ACHN (cell line): ENCODE data around the gene RRP1.
"Not testable (repeated sequence)": the region's sequence is repeated elsewhere in the genome, so short reads cannot be mapped to it uniquely, and the experiment has no call there.

Experiments
- DNase-seq: peaks from one replicate; pipeline ENCODE4 v3.0.0-alpha.2; 2015
- in situ Hi-C: cut with HindIII; loops from 2 replicates; pipeline ENCODE4 v1.10.0; 2017; ENCODE audit warnings: low sequenced_read_pairs, low pct_ligation_motif_present, low pct_unique_long_range_greater_than_20kb

RRP1 gene

DNA sequence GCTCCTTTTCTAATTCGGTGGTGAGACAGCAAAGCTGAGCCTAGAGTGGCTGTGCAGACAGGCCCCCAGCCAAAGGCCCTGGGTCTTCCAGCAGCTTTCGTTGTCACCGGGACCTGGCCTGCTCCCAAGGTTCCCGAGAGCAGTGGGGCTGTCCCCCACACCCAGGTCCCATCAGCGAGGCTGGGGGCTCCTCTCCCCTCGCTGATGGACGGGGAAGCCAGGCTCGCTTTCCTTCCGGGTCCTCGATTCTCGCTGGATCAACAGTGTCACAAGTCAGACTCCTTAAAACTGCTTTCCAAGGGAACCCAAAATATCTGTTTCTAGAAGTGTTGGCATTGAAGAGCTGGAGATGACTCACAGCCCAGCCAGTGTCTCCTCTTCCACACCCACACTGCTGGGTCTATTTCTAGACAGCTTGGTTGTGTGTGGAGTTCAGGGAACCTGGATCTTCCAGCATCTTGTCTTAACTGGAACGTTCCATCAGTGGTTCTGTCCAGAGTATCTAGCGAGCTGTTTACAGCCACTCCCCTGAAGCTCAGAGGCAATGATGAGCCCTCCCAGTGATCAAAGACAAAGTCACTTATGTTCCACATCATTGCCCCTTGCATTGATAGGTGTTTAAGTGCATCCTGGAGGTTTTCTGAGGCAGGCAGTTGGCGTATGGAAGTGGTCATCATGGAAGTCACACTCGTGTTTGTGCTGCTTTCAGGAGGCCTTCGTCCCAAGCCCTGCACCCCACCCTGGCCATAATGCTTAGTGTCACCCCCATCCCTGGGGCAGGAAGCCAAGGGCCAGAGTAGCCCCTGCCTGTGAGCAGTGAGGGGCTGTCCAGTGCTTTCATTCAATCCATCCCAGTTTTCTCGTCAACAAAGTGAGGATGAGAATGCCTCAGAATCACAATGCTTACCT is 35.2 kb downstream of the RRP1 start:
- no peak for DNase-seq
- in situ Hi-C loops: no loop called here

DNA sequence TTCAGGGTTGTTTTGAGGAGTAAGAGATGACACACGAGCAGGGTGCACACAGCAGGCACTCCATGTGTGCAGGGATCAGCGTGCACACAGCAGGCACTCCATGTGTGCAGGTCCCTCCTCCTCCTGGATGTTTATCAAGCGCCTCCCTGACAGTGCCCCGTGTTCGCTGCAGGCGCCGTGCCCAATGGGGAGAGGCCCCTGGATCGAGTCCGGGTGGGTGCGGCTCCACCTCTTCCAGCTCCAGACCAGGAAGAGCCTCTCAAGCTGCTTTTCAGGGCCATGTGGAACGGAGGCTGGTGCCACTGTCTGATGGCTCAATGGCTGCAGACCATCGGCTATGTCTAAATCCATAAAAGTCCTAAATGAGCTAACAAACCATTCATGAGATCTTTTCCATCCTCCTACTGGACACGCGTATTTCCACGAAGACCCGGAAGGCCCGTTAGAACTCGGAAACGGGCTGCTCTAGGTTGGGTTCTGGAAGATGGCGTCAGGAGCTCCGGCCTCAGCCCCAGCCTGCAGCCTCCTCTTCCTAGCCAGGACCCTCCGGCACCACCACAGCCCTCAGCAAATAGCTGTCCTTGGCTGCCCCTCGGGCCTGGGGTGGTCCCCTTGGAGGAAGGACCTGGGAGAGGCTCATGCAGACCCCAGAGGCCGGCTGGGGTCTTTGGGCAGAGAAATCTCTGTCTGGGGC is 36.0 kb downstream of the RRP1 start:
- in situ Hi-C loops: no loop called here
- DNase-seq: no peak

DNA sequence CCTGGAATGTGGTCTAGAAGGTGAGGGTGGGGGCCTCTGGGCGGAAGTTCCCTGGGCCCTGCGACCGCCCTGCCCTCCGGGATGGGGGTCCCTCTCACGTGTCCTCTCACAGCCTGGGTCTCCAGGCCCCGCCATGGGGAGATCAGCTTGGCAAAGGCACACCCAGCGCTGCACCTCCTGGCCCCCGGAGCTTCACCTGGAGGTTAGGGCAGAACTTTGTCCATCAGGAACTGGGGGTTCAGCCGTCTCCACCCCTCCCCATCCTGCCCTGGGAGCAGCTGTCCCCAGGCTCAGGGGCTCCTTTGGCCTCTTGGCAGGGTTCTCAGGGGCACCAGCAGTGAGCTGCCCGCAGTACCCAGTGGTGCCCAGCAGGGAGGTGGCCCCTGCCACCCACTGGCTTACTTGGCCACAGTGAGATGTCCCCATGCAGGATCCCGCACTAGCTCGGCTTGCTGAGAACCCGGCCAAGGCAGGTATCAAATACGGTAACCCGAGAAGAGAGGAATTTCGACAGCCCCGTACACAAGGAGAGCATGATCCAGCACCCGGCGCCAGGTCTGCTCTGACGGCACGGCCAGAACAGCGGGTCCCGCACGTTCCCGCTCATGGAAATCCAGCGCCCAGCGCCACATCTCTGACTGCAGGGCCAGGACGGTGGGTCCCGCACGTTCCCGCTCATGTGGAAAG is 36.7 kb downstream of the RRP1 start:
- in situ Hi-C loops: no loop called here
- DNase-seq: peak; percentile 16

DNA sequence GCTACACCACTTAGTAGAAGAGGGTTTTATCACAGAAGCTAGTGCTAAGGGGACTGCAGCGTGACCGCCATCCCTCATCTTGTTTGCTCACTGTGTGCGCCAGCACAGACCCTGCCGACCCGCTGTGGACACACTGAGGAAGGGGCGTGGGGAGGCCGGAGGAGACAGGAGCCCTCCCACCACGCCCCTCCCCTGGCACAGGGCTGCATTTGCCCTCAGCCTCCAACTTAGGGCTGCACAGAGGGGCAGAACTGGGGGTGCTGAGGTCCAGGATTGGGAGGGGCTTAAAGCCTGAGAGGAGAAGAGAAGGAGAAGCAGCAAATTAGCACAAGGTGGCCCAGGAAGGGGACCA is 37.2 kb downstream of the RRP1 start:
- in situ Hi-C loops: no loop called here
- DNase-seq: no peak

DNA sequence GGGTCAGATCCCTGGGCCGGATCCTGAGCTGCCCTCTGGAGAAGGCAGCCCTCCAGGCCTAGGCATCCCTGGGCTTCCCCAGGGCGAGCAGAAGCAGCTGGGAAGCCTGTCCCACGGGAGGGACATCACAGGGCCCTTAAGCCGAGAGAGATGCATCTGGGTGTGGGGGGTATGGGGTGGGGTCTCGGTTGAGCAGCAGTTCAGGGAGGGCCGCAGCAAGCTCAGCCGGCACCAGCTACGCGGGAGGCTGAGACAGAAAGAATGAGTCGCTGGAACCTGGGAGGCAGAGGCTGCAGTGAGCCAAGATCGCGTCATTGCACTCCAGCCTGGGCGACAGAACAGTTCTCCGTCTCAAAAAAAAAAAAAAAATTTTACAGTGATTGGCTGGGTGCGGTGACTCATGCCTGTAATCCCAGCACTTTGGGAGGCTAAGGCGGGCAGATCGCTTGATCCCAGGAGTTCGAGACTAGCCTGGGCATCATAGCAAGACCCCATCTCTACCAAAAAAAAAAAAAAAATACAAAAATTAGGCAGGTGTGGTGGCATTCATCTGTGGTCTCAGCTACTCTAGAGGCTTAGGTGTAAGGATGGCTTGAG is 37.7 kb downstream of the RRP1 start:
- peak; percentile 72 for DNase-seq

DNA sequence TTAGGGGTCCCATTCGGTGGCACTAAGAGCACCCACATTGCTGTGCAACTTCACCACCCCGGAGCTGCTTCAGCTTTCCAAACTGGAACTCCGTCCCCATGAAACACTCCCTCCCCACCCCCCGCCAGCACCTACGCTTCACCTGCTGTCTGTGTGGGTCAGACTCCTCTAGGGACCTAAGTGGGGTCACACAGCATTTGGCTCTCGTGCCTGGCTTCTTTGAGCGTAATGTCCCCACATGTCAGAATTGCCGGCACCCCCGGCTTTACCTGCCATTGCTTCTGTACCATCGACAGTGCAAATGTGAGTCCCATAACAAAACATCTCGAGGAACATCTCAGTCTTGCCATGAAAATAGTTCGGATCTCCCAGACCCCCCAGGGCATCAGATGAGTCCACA is 39.8 kb downstream of the RRP1 start:
- in situ Hi-C loops: no loop called here

More for the DNA sequence above, 37.7 kb downstream of the RRP1 start:
- in situ Hi-C loops: no loop called here

DNA sequence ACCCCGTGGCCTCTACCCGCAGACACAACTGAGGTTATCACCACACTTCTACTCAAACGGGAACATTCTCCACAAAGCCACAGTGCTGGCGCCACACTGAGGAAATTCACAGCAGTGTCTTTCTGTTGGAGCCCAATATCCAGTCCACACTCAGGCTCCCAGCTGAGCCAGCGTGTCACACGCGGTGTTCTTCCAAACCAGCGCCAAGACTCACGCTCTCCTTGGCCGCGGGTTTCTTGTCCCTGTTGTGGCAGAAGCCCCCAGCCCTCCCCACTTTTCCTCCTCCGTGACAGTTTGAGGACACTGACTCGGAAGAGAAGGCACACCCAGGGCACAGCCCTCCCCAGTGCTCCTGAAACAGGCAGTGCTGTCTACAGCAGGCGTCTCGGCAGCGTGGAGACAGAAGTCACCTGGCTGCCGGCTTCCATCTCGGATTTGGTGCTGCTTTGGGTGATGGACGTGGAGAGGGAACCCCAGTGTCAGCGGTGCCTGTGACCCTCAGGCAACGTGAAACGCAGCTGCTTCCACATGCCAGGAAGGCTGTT is 40.3 kb downstream of the RRP1 start:
- in situ Hi-C loops: no loop called here
- no peak for DNase-seq

More for the DNA sequence above, 39.8 kb downstream of the RRP1 start:
- no peak for DNase-seq

DNA sequence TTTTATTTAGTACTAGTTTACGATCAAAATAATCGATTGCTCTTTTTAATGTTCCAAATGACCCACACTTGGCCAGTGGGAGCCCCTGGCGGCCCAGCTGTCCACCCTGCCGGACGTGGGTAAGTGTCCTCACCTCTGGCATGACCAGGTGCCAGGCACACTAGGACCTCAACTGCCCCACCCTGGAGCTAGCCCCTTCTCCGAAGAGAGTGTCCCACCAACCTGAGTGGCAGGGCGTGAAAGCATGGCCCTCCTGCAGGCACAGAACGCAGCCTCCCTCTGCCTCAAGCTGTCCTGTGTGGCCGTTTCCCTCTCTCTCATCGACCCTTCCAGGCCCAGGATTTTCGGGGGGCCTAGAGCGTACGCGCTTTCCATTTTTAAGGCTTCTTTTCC is 42.8 kb downstream of the RRP1 start:
- no peak for DNase-seq
- in situ Hi-C loops: no loop called here

DNA sequence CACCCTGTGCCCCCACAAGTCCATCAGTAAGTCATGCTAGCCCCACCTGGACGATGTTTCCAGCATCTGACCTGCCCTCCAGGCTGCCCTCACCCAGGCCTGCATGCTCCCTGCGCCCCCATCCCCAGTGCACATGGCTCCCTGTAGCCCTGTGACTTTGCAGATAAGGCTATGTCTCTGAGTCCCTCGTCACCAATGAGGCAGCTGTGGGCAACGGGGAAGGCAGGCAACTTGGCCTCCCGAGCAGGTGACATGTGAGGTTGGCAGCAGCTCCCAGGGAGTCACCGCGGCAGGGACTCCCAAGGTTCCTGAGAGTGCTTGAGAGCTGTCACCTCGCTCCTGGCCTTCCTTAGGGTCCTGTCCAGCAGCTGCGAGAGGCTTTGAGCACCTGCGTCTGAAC is 43.3 kb downstream of the RRP1 start:
- in situ Hi-C loops: no loop called here
- no peak for DNase-seq

DNA sequence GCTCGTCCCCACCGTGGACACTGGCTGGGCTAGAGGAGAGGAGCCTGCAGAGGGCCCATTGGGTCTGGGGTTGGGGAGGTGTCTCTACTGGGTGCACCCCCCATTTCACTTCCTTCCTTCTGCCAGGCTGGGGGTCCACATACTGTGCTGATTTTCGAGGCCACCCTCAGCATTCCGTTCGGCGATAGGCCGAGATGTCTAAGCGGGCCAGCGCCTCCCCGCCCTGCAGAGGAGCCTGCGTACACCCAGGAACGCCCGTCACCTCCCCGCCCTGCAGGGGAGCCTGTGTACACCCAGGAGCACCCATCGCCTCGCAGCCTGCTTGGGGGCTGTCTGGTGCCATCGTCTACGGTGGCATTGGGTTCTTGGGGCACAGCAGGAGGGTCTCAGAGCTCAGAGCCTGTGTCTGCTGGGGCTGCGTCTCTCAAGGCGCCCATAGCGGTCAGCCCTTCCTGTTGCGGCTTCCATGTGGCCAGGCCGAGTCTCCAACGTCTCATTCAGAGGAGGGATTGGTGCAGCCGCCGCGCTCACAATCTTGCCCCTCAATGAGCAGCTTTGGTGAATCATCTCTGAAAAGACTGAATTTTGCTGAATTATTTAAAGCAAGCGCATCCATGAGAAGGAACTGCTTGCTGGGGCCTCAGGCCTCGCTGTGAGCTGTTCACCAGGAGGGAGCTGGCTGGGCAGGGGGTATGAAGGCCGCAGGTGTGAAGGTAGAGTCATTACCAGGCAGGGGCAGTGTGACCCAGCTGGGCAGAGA is 44.9 kb downstream of the RRP1 start:
- DNase-seq: no peak
- in situ Hi-C loops: no loop called here

DNA sequence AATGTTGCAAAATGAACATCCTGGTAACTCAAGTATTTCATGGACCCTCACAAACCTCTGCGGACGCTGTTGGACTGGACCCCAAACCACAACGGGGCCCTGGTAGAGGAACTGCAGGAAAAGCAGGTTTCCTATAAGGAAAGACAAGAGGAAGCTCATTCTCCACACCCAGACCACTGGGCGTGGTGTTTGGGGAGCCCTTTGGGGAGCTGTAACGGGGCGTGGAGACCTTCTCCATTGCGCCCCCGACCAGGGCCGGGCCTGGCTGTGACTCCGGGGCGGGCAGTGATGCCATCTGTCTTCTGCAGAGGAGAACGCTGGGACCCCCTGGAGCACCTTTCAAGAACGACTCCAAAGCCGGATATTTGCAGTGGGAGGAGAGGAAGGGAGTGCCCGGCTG is 45.7 kb downstream of the RRP1 start:
- in situ Hi-C loops: no loop called here
- no peak for DNase-seq

DNA sequence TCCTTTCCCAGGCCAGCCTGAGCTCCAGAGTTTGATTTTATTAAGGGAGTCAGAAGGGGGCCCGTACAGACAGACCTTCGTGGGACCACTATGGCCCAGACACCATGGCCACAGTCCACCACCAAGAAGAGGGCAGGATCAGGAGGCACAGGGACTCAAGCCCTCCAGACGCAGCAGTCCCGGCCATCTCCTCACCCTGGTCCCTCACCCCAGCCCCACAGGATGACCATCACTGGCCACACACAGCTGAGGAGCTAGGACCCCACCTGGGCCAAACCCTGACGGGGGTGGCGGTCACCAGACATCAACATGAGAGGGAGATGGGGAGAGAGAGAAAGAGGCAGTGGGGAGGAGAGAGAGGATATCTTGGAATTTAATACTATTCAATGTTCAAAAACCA is 46.5 kb downstream of the RRP1 start:
- no peak for DNase-seq
- in situ Hi-C loops: no loop called here

DNA sequence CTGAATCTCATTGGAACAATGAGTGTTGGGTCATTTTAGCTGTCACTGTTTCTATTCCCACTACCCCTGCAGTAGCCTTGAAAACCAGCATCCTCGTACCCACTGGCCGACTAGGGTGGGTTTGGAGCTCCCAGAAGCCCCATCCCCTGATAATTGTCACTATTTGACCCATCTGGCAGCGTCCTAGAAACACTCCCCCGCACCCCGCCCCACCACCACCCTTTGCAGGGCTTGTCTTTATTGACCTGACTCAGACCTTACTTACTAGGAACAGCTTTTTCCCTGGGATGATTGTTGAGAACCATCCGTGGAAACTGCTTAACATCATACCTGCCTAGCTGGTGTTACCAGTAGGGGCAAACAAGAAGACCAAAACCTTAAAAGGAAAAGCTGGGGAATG is 47.2 kb downstream of the RRP1 start:
- in situ Hi-C loops: no loop called here
- DNase-seq: no peak

DNA sequence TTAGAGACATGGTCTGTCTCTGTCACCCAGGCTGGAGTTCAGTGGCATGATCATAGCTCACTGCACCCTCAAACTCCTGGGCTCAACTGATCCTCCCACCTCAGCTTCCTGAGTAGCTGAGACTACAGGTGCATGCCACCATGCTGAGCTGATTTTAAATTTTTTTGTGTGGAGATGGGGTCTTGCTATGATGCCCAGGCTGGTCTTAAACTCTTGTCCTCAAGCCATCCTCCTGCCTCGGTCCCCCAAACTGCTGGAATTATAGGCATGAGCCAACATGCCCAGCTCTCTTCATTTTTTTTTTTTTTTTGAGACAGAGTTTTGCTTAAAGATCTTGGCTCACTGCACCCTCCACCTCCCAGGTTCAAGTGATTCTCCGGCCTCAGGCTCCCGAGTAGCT is 50.9 kb downstream of the RRP1 start:
- in situ Hi-C loops: no loop called here

DNA sequence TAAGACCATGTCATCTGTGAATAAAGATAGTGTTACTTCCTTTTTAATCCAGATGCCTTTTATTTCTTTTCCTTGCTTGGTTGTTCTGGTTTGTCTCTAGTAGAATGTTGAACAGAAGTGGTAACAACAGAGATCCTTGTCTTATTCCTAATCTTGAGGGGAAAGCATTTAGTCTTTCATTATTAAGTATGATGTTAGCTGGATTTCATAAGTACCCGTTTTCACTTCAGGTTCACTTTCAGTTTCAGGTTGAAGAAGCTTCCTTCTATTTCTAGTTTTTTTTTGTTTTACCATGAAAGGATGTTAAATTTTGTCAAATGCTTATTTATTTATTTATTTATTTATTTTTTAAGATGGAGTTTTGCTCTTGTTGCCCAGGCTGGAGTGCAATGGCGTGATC is 53.4 kb downstream of the RRP1 start:
- DNase-seq: no peak
- in situ Hi-C loops: no loop called here

More for the DNA sequence above, 50.9 kb downstream of the RRP1 start:
- no peak for DNase-seq

DNA sequence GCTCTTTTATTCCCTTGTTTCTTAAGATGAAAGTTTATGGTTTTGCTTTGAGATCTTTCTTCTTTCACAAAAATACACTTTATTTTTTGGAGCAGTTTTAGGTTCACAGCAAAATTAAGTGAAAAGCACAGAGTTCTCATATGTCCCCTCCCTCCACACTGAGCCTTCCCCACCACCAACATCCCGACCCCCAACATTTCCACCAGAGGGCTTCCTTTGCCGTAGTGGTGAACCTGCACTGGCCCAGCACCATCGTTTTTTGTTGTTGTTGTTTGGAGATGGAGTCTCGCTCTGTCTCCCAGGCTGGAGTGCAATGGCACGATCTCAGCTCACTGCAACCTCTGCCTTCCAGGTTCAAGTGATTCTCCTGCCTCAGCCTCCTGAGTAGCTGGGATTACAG is 55.5 kb downstream of the RRP1 start:
- not testable (repeated sequence) for DNase-seq

DNA sequence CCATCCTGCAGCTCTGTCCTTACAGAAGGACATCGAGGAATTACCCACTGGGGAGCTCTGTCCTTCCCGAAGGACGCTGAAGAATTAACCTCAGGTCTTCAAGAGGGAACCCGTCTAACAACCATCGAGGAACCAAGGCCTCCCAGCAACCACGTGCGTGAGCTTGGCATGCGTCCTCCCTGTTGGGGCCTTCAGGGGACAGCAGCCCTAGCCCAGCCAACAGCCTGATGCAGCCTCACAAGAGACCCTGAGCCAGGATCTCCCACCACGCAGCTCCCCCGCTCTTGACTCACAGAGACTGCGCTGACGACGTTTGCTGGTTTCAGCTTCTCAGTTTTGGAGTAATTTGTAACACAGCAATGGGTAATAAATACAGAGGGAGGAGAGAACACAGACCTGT is 56.0 kb downstream of the RRP1 start:
- DNase-seq: no peak
- in situ Hi-C loops: no loop called here

More for the DNA sequence above, 55.5 kb downstream of the RRP1 start:
- in situ Hi-C loops: not testable (repeated sequence)

DNA sequence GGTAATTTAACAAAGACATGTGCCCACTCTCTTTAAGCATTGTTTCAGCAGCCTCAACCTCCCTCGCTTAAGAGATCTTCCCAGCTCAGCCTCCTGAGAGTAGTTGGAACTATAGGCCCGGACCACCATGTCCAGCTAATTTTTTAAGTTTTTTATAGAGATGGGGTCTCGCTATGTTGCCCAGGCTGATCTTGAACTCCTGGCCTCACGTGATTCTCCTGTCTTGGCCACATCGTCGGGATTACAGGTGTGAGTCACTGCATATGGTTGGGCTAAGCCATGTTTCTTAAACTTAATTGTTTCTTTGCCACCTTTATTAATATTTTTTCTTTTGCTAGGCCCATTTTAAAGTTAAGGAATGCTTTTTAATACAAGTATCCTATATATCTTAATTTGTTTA is 57.1 kb downstream of the RRP1 start:
- no peak for DNase-seq
- in situ Hi-C loops: no loop called here
